ENCODE data around the gene ACTR5. TPM values are rescaled to one million over a fixed set of nuclear protein-coding genes. Genes with fewer than 3 reads are reported as not detected.

Gene ACTR5
- total RNA-seq, 1 experiment from 2014 or later = 9.8 TPM

DNA sequence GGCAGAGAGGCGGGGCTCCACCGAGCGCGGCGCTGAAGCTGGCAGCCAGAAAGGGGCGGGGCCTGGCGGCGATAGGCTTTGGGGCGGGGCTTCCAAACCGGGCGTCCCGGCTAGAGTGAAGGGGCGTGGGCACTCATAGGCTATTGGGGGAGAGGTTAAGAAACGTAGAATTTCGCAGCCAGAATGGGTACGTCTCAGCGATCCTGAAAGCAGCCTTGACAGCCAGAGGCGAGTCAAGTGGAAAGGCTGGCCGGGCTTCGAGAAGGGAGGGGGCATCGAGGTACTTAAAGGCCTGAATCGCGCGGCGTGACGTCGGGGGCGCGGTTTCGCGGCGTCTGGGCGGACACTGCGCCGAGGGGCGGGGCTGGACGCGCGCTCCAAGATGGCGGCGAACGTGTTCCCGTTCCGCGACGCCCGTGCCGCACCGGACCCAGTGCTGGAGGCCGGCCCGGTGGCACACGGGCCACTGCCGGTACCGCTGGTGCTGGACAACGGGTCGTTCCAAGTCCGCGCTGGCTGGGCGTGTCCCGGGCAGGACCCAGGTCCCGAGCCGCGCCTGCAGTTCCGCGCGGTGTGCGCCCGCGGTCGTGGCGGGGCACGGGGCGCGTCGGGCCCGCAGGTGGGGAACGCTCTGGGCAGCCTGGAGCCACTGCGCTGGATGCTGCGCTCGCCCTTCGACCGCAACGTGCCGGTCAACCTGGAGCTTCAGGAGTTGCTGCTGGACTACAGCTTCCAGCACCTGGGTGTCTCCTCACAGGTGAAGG lies at the start of gene ACTR5 (continued):
- TF ChIP-seq, protein P1, sequence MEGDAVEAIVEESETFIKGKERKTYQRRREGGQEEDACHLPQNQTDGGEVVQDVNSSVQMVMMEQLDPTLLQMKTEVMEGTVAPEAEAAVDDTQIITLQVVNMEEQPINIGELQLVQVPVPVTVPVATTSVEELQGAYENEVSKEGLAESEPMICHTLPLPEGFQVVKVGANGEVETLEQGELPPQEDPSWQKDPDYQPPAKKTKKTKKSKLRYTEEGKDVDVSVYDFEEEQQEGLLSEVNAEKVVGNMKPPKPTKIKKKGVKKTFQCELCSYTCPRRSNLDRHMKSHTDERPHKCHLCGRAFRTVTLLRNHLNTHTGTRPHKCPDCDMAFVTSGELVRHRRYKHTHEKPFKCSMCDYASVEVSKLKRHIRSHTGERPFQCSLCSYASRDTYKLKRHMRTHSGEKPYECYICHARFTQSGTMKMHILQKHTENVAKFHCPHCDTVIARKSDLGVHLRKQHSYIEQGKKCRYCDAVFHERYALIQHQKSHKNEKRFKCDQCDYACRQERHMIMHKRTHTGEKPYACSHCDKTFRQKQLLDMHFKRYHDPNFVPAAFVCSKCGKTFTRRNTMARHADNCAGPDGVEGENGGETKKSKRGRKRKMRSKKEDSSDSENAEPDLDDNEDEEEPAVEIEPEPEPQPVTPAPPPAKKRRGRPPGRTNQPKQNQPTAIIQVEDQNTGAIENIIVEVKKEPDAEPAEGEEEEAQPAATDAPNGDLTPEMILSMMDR (IDR thresholded peaks at IDR 0.05) = no peak
- peak; percentile 84 for TF ChIP-seq TEAD1 (CRISPR knock-in tag; IDR thresholded peaks at IDR 0.05)
- peak; percentile 93 for TF ChIP-seq FOXP1 (CRISPR knock-in tag; IDR thresholded peaks at IDR 0.05; ENCODE audit: borderline replicate concordance)
- TF ChIP-seq, protein P2, sequence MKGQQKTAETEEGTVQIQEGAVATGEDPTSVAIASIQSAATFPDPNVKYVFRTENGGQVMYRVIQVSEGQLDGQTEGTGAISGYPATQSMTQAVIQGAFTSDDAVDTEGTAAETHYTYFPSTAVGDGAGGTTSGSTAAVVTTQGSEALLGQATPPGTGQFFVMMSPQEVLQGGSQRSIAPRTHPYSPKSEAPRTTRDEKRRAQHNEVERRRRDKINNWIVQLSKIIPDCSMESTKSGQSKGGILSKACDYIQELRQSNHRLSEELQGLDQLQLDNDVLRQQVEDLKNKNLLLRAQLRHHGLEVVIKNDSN (CRISPR knock-in tag; IDR thresholded peaks at IDR 0.05) = no peak
- TF ChIP-seq, protein P3, sequence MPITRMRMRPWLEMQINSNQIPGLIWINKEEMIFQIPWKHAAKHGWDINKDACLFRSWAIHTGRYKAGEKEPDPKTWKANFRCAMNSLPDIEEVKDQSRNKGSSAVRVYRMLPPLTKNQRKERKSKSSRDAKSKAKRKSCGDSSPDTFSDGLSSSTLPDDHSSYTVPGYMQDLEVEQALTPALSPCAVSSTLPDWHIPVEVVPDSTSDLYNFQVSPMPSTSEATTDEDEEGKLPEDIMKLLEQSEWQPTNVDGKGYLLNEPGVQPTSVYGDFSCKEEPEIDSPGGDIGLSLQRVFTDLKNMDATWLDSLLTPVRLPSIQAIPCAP (CRISPR knock-in tag; IDR thresholded peaks at IDR 0.05) = no peak
- TF ChIP-seq ZBTB21 (CRISPR knock-in tag; IDR thresholded peaks at IDR 0.05; ENCODE audit: borderline replicate concordance) = peak; percentile 92
- TF ChIP-seq, protein P4, sequence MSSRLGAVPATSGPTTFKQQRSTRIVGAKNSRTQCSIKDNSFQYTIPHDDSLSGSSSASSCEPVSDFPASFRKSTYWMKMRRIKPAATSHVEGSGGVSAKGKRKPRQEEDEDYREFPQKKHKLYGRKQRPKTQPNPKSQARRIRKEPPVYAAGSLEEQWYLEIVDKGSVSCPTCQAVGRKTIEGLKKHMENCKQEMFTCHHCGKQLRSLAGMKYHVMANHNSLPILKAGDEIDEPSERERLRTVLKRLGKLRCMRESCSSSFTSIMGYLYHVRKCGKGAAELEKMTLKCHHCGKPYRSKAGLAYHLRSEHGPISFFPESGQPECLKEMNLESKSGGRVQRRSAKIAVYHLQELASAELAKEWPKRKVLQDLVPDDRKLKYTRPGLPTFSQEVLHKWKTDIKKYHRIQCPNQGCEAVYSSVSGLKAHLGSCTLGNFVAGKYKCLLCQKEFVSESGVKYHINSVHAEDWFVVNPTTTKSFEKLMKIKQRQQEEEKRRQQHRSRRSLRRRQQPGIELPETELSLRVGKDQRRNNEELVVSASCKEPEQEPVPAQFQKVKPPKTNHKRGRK (CRISPR knock-in tag; IDR thresholded peaks at IDR 0.05; ENCODE audit: borderline replicate concordance) = no peak
- TF ChIP-seq, protein P5, sequence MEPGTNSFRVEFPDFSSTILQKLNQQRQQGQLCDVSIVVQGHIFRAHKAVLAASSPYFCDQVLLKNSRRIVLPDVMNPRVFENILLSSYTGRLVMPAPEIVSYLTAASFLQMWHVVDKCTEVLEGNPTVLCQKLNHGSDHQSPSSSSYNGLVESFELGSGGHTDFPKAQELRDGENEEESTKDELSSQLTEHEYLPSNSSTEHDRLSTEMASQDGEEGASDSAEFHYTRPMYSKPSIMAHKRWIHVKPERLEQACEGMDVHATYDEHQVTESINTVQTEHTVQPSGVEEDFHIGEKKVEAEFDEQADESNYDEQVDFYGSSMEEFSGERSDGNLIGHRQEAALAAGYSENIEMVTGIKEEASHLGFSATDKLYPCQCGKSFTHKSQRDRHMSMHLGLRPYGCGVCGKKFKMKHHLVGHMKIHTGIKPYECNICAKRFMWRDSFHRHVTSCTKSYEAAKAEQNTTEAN (CRISPR knock-in tag; IDR thresholded peaks at IDR 0.05) = peak; percentile 94
- TF ChIP-seq MYBL2 (CRISPR knock-in tag; IDR thresholded peaks at IDR 0.05) = peak; percentile 85; the same call in 1 of the 2 replicates
- TF ChIP-seq, protein P6, sequence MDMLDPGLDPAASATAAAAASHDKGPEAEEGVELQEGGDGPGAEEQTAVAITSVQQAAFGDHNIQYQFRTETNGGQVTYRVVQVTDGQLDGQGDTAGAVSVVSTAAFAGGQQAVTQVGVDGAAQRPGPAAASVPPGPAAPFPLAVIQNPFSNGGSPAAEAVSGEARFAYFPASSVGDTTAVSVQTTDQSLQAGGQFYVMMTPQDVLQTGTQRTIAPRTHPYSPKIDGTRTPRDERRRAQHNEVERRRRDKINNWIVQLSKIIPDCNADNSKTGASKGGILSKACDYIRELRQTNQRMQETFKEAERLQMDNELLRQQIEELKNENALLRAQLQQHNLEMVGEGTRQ (CRISPR knock-in tag; IDR thresholded peaks at IDR 0.05) = no peak; the same call in none of the 2 replicates
- TF ChIP-seq ZNF232 (CRISPR knock-in tag; IDR thresholded peaks at IDR 0.05) = no peak
- TF ChIP-seq NR3C1 (CRISPR knock-in tag; conservative IDR thresholded peaks at IDR 0.05; ENCODE audit: low read depth) = 0 out of 2 replicates have a peak, but pooled peaks have one; percentile 47
- no peak for TF ChIP-seq ZNF138 (CRISPR knock-in tag; conservative IDR thresholded peaks at IDR 0.05)
- no peak for TF ChIP-seq RORB (CRISPR knock-in tag; IDR thresholded peaks at IDR 0.05)

DNA sequence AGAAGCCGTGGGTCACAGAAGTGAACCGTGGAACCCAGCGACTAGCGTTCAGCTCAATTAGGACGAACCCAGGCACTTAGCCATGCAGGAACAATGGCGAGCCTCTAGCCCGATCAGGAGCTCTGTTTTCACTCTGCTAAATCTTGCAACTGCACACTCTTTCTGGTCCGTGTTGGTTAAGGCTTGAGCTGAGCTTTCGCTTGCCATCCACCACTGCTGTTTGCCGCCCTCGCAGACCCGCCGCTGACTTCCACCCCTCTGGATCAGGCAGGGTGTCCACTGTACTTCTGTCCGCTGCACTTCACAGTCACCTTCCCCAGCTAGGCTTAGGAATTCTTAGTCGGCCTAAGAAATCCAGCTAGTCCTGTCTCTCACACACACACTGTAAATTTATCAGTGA lies 49.7 kb upstream of the ACTR5 start:
- Mint-ChIP-seq H3K9me3 (no peaks in the 10 kb centered on the region), H3K27me3 (ENCODE audit: low read depth) (peaks cover 17% of the 10 kb centered on the region), H3K36me3 (no peaks in the 10 kb centered on the region), H3K4me1 (no peaks in the 10 kb centered on the region), H3K27ac (no peak overlapping the region), H3K4me3 (no peak overlapping the region)
- ATAC-seq (no peak), DNase-seq (ENCODE audit: low spot score) (no peak)
- ChIA-PET CTCF (interaction anchor here (2.2 to 2.8 kb wide), 2 partner anchors 27 to 40 kb away, joined by 9 to 17 read pairs; partner anchors contain the start of gene SLC32A1), POLR2A (no interaction called here)
- no peak for TF ChIP-seq ZNF416 (CRISPR knock-in tag; IDR thresholded peaks at IDR 0.05)
- TF ChIP-seq, protein P7, sequence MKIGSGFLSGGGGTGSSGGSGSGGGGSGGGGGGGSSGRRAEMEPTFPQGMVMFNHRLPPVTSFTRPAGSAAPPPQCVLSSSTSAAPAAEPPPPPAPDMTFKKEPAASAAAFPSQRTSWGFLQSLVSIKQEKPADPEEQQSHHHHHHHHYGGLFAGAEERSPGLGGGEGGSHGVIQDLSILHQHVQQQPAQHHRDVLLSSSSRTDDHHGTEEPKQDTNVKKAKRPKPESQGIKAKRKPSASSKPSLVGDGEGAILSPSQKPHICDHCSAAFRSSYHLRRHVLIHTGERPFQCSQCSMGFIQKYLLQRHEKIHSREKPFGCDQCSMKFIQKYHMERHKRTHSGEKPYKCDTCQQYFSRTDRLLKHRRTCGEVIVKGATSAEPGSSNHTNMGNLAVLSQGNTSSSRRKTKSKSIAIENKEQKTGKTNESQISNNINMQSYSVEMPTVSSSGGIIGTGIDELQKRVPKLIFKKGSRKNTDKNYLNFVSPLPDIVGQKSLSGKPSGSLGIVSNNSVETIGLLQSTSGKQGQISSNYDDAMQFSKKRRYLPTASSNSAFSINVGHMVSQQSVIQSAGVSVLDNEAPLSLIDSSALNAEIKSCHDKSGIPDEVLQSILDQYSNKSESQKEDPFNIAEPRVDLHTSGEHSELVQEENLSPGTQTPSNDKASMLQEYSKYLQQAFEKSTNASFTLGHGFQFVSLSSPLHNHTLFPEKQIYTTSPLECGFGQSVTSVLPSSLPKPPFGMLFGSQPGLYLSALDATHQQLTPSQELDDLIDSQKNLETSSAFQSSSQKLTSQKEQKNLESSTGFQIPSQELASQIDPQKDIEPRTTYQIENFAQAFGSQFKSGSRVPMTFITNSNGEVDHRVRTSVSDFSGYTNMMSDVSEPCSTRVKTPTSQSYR (CRISPR knock-in tag; IDR thresholded peaks at IDR 0.05) = no peak
- TF ChIP-seq ZNF138 (CRISPR knock-in tag; conservative IDR thresholded peaks at IDR 0.05) = no peak
- no peak for TF ChIP-seq ZNF121 (CRISPR knock-in tag; IDR thresholded peaks at IDR 0.05)
